Measurements from ENCODE around the gene ERN2. TPM values are rescaled to one million over a fixed set of nuclear protein-coding genes. Genes with fewer than 3 reads are reported as not detected.

The ERN2 gene
- total and polyA plus RNA-seq, 9 donors = 0.24 to 0.26 TPM; not detected in 7

DNA sequence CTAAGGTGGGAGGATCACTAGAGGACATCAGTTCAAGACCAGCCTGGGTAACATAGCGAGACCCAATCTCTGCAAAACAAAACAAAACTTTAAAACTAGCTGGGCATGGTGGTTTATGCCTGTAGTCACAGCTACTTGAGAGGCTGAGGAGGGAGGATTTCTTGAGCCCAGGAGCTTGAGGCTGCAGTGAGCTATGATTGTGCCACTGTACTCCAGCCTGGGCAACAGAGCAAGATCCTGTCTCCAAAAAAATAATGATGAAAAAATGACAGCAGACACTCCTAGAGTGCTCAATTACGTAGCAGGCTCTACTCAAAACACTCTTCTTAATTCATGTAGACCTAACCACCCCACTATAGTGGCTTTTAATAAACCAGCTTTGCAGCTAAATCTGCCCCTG, 12.9 kb downstream of the ERN2 start:
- 72 to 80% (median 77%) methylated on average over 2 of the region's 2 CpGs for WGBS, 3 donors
- Histone ChIP-seq H3K9me3 (no peaks in the 10 kb centered on the region), H3K4me1 (ENCODE audit: insufficient read depth) (no peaks in the 10 kb centered on the region), H3K27me3 (no peaks in the 10 kb centered on the region), H3K36me3 (no peaks in the 10 kb centered on the region), H3K27ac (no peak overlapping the region), H3K4me3 (no peak overlapping the region)
- intact Hi-C loops (cut with DNase I) = no loop called here
- DNase-seq = no peak
- TF ChIP-seq POLR2A (IDR thresholded peaks at IDR 0.05) = no peak
- TF ChIP-seq, protein P1, sequence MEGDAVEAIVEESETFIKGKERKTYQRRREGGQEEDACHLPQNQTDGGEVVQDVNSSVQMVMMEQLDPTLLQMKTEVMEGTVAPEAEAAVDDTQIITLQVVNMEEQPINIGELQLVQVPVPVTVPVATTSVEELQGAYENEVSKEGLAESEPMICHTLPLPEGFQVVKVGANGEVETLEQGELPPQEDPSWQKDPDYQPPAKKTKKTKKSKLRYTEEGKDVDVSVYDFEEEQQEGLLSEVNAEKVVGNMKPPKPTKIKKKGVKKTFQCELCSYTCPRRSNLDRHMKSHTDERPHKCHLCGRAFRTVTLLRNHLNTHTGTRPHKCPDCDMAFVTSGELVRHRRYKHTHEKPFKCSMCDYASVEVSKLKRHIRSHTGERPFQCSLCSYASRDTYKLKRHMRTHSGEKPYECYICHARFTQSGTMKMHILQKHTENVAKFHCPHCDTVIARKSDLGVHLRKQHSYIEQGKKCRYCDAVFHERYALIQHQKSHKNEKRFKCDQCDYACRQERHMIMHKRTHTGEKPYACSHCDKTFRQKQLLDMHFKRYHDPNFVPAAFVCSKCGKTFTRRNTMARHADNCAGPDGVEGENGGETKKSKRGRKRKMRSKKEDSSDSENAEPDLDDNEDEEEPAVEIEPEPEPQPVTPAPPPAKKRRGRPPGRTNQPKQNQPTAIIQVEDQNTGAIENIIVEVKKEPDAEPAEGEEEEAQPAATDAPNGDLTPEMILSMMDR (IDR thresholded peaks at IDR 0.05) = no peak
- TF ChIP-seq EP300 (IDR thresholded peaks at IDR 0.05) = no peak

DNA sequence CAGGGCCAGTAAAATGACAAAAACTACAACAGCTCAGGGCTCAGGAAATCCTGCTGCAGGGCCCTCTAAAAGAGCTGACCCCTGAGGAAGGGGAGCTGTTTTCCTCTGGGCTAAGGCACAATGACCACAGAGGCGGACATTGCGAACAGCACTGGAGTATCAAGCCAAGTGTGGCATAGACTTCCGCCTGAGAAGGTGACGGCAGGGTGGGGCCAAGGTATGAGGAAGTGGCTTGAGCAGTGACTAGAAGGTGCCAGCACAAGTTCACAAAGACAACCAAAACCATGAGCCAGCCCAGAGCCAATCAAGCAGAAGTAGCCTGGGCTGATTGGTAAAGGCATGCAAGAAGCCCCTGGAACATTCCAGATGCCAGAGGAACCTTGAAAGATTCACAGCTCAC, 13.9 kb downstream of the ERN2 start:
- H3K4me3 ChIP-seq = no peak overlapping the region
- intact Hi-C loops (cut with DNase I) = no loop called here
- WGBS, 3 donors = 91 to 92% (median 92%) methylated on average over 4 of the region's 4 CpGs

DNA sequence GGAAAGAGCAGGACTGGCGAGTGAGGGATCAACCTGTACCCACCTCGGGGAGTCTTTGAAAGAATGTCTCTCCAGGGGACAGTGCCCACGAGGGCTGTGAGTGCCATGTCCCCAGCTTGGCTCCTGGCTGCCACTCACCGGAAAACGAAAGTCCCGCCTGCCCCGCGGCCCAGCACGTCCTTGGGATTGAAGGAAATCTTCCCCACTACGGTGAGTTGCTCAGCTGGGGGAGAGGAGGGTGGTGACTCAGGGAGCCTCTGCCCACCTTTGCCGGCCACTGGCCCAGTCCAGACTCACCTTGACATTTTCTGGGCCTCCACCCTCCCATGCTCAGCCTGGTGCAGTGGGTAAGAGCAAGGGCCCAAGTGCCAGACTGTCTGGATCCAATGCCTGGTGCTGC, 17.3 kb downstream of the ERN2 start:
- H3K9me3 ChIP-seq = no peaks in the 10 kb centered on the region
- H3K4me3 ChIP-seq = no peak overlapping the region
- H3K27ac ChIP-seq = no peak overlapping the region

More for the DNA sequence above, 13.9 kb downstream of the ERN2 start:
- TF ChIP-seq, protein P1 (IDR thresholded peaks at IDR 0.05) = no peak
- TF ChIP-seq POLR2A (IDR thresholded peaks at IDR 0.05) (no peak), EP300 (IDR thresholded peaks at IDR 0.05) (no peak)
- Histone ChIP-seq H3K9me3 (no peaks in the 10 kb centered on the region), H3K27ac (no peak overlapping the region), H3K36me3 (no peaks in the 10 kb centered on the region), H3K4me1 (ENCODE audit: insufficient read depth) (no peaks in the 10 kb centered on the region), H3K27me3 (no peaks in the 10 kb centered on the region)
- DNase-seq = no peak

DNA sequence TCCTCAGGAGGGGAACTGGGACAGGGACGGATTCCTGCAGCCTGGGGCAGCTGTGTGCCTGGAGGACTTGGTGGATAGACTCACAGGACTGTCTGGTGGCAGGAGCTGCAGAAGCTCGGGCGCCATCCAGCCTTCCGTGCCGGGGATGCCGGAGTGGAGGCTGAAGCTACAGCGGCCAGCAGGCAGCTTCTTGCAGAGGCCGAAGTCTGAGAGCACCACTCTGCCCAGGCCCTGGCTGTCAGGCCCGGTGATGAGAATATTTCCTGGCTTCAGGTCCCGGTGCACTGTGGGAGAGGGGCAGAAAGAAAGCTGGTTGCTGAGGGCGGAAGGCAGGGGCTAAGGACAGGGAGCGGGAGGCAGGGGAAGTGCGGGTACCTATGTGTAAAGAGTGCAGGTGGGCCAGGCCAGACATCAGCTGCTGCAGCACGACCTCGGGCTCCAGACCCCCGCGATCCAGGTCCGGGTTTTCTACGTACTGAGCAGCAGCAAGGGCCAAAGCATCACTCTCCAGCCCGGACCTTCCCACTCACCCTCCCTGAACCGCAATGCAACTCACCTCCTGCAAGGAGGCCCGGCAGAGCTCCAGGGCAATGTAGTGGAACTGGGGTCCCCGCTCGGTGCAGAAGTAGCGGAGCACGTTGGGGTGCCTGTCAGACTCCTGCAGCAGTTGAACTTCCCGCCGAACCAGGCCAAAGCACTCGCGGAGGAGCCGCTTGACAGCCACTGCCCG, 18.2 kb downstream of the ERN2 start:
- no peaks in the 10 kb centered on the region for H3K27me3 ChIP-seq
- no peaks in the 10 kb centered on the region for H3K9me3 ChIP-seq
- WGBS, 3 donors = 8 to 18% (median 14%) methylated on average over 32 of the region's 32 CpGs
- H3K27ac ChIP-seq = no peak overlapping the region
- H3K36me3 ChIP-seq = no peaks in the 10 kb centered on the region
- intact Hi-C loops (cut with DNase I) = no loop called here
- DNase-seq = no peak
- TF ChIP-seq EP300 (IDR thresholded peaks at IDR 0.05) (no peak), POLR2A (IDR thresholded peaks at IDR 0.05) (no peak)
- TF ChIP-seq, protein P1 (IDR thresholded peaks at IDR 0.05) = no peak
- H3K4me1 ChIP-seq (ENCODE audit: insufficient read depth) = no peaks in the 10 kb centered on the region
- no peak overlapping the region for H3K4me3 ChIP-seq

More for the DNA sequence above, 17.3 kb downstream of the ERN2 start:
- no peak for TF ChIP-seq EP300 (IDR thresholded peaks at IDR 0.05)
- TF ChIP-seq, protein P1 (IDR thresholded peaks at IDR 0.05) = no peak
- TF ChIP-seq POLR2A (IDR thresholded peaks at IDR 0.05) = no peak
- WGBS, 3 donors = 73 to 83% (median 75%) methylated on average over 11 of the region's 11 CpGs
- Histone ChIP-seq H3K27me3 (no peaks in the 10 kb centered on the region), H3K4me1 (ENCODE audit: insufficient read depth) (no peaks in the 10 kb centered on the region), H3K36me3 (no peaks in the 10 kb centered on the region)
- no peak for DNase-seq
- intact Hi-C loops (cut with DNase I) = no loop called here
